CD4-positive, alpha-beta T cell treated with Interleukin-15 for 4 hours (primary cell): ENCODE measurements around the gene MALAT1.
"Not testable (repeated sequence)": the region's sequence is repeated elsewhere in the genome, so short reads cannot be mapped to it uniquely, and the experiment has no call there.

Source experiments
- DNase-seq: peaks from one replicate; pipeline ENCODE4 v3.0.0-alpha.2; 2020; ENCODE audit warnings: low spot score

The MALAT1 gene

DNA sequence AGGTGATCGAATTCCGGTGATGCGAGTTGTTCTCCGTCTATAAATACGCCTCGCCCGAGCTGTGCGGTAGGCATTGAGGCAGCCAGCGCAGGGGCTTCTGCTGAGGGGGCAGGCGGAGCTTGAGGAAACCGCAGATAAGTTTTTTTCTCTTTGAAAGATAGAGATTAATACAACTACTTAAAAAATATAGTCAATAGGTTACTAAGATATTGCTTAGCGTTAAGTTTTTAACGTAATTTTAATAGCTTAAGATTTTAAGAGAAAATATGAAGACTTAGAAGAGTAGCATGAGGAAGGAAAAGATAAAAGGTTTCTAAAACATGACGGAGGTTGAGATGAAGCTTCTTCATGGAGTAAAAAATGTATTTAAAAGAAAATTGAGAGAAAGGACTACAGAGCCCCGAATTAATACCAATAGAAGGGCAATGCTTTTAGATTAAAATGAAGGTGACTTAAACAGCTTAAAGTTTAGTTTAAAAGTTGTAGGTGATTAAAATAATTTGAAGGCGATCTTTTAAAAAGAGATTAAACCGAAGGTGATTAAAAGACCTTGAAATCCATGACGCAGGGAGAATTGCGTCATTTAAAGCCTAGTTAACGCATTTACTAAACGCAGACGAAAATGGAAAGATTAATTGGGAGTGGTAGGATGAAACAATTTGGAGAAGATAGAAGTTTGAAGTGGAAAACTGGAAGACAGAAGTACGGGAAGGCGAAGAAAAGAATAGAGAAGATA lies at the start of gene MALAT1:
MALAT1 (plus strand) TSS at position 69 of the 736 bp plus-strand sequence.
- peak; percentile 97 for DNase-seq

DNA sequence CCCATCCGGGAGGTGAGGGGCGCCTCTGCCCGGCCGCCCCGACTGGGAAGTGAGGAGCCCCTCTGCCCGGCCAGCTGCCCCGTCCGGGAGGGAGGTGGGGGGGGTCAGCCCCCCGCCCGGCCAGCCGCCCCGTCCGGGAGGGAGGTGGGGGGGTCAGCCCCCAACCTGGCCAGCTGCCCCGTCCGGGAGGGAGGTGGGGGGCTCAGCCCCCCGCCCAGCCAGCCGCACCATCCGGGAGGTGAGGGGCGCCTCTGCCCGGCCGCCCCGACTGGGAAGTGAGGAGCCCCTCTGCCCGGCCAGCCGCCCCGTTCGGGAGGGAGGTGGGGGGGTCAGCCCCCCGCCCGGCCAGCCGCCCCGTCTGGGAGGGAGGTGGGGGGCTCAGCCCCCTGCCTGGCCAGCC lies 47.5 kb upstream of the MALAT1 start:
- DNase-seq, result not testable (repeated sequence)

DNA sequence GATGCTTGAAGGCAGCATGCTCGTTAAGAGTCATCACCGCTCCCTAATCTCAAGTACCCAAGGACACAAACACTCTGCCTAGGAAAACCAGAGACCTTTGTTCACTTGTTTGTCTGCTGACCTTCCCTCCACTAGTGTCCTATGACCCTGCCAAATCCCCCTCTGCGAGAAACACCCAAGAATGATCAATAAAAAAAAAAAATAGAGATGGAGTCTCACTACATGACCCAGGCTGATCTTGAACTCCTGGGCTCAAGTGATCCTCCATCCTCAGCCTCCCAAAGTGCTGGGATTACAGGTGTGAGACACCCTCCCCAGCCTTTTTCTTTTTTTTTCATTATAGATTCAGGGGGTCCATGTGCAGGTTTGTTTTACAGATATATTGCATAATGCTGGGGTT lies 46.6 kb upstream of the MALAT1 start:
- DNase-seq, result not testable (repeated sequence)

DNA sequence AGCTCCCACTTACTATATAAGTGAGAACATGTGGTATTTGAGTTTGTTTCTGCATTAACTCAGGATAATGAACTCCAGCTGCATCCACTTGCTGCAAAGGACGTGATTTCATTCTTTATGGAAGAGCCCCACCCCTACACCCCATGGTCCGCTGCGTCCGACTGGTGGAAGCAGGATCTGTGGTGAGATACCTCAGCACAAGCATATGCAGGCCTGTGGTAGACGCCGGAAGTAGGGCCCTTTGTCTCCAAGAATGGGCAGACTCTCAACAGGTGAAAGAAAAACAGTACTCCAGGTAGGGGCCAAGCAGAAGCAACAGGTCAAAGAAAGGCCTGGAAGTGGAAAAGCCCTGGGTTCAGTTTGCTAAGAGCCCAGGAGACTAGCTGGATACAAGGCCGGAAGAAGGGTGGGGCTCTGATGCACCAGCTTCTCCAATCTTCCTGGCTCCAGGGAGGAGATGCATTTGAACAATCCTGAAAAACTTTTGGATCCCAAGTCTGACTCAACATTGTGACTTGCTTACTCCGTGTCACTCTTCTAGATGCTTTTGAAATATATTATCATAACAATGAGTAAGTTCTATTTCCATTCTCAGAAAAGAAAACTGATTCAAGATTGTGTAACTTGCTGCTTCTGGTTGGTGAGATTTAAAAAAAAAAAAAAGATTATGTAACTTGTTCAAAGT lies 45.9 kb upstream of the MALAT1 start:
- DNase-seq, result no peak

DNA sequence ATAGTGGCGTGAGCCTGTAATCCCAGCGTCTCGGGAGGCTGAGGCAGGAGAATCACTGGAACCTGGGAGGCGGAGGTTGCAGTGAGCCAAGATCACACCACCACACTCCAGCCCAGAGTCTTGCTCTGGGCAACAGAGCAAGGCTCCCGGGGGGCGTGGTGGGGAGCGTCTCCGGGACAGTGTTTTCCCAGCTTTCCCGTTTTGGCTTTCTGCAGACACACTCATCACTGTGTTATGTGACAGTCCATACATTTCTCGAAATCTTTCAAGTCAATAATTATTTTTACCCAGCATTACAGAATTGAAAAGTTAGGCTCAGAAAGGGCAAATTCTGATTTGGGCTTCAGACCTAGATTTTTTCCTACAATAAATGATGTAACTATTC lies 44.5 kb upstream of the MALAT1 start:
- DNase-seq, result no peak

DNA sequence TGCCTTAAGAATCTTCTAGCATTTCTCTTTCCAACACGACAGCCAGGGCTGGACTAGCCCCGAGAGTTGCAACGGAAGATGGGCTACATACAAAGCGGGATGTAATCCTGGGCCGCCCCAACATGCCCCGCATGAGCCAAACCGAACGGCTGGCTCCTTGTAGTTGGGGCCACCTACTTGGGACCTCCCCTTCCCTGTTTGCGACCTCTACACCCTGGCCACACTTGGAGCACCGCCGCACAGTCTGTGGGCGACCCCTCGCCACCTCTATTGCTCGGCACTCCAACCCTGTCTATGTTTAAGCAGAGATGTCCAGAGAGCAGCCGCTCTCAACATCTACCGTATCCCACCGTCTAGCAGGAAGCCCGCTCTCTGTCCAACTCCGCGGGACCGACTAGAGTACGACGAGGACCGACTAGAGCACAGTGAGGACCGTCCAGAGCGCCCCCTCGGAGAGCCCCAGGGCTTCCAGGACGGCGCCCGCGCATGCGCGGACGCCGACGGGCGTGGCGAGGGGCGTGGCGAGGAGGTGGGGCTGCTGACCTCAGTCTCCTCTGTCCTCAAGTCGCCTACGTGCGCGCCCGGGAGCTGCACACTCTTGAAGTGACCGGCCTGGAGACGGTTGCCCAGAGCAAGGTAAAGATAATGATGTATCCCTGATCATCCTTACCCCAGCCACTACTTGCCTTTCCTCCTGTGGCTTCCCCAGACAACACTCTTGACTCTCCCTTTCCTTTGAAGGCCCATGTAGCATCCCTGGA lies 44.0 kb upstream of the MALAT1 start:
- peak; percentile 77 for DNase-seq

DNA sequence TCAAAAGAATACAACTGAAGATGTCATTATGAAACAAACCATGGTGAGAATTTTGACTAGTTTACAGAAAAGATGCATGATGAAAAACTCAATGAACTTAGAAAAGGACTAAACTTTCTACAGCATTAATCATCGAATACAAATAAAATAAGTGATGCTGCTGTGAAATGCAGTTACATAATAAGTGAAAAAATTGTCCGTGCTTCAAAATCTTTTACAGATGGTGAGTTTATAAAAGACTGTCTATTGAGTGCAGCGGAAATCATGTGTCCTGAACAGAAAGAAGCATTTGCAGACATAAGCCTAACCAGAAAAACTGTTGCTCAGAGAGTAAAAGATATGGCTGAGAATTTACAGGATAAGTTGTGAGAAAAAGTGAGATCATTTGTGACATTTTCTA lies 42.4 kb upstream of the MALAT1 start:
- no peak for DNase-seq

DNA sequence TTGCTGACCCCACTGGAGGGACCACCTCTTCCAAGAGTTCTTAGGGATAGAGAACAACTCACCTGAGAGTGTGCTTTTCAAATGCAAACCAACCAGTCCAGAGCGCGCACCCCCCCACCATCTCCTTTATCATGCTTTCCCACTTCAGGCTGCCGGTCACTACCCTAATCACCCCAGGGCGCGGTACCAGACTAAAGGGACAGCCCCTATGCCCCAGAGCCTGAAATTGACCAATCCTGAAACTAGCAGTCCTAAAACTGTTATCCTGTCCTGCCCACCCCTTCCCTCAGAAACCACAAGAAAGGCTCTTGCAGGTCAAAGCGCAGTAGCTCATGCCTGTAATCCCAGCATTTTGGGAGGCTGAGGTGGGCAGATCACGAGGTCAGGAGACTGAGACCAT lies 39.3 kb upstream of the MALAT1 start:
- DNase-seq, result no peak

DNA sequence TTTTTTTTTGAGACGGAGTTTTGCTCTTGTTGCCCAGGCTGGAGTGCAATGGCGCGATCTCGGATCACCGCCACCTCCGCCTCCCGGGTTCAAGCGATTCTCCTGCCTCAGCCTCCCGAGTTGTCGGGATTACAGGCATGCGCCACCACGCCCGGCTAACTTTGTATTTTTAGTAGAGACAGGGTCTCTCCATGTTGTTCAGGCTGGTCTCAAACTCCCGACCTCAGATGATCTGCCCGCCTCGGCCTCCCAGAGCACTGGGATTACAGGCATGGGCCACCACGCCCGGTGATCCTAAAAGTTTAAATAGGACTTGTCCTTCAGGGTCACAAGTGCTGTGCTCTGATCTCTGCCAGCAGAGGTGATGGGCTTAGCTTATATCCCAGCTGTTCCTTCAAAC lies 33.4 kb upstream of the MALAT1 start:
- not testable (repeated sequence) for DNase-seq

DNA sequence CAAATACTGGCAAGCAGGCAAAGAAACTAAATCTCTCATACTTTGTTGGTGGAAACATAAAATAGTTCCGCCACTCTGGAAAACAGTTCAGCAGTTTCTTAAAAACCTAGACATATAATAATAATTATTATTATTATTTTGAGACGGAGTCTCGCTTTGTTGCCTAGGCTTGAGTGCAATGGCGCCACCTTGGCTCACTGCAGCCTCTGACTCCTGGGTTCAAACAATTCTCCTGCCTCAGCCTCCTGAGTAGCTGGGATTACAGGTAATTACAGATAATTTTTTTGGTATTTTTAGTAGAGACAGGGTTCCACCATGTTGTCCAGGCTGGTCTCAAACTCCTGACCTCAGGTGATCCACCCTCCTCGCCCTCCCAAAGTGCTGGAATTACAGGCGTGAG lies 31.5 kb upstream of the MALAT1 start:
- not testable (repeated sequence) for DNase-seq

DNA sequence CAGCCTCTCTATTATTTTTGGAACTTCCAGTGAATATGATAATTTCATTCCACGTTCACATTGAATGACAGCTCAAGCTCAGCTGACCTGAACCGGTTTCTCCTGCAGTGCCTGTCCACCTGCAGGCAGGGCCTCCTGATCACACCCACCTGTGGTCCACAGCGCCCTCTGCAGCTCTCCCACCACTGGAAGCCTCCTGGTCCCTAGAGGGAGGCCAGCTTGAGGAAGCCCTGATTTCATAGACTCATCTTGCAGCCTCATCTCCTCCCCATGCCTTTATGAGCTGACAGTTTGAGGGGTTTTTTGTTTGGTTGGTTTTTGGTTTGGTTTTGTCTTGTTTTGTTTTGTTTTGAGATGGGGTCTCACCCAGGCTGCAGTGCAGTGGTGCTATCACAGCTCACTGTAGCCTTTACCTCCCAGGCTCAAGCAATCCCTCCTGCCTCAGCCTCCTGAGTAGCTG lies 29.9 kb upstream of the MALAT1 start:
- DNase-seq, result peak; percentile 68

DNA sequence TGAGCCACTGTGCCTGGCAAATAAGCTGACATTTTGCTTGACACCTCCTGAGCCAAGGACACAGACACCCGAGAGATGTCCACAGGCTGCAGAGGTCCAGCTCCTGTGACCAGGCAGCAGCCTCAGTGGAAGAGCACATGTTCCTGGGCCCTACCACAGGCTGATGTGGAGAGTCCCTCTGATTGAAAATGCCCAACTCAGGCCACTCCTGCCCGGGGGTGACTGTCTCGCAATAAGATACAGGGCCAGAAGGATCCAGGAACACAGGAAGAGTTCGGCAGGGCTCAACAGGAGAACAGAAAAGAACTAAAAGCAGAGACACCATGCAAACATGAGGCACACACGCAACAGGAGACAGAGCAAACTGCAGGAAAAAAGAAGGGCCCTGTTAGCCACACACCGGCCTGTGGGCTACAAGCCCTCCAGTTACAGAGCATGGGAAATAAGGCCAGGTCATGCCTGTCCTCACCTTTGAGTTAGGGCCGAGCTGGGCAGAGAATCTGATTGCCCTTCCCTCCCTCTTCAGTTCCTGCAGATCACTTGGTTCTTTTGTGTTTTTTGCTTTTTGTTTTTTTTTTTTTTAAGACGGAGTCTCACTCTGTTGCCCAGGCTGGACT lies 28.3 kb upstream of the MALAT1 start:
- no peak for DNase-seq

DNA sequence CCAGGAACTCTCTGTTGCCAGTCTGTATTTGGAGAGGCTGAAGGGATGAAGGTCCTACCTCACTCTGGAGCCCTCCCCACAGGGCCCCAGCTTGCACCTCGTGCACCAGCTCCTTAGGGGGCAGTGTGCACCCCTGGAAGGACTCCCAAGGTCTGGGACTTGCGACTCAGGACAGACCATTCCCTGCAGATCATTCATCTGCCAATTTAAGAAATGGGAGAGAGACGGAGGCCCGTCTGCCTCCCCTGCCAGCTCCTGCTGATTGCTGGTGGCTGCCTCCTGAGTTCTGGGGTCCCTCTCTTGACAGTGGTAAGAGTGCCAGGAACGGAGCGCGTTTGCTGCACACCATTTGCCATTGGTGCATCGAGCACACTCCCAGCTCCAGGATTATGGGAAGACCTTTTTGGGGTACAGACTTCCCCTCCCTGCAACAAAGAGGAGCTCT lies 27.4 kb upstream of the MALAT1 start:
- DNase-seq, result no peak

DNA sequence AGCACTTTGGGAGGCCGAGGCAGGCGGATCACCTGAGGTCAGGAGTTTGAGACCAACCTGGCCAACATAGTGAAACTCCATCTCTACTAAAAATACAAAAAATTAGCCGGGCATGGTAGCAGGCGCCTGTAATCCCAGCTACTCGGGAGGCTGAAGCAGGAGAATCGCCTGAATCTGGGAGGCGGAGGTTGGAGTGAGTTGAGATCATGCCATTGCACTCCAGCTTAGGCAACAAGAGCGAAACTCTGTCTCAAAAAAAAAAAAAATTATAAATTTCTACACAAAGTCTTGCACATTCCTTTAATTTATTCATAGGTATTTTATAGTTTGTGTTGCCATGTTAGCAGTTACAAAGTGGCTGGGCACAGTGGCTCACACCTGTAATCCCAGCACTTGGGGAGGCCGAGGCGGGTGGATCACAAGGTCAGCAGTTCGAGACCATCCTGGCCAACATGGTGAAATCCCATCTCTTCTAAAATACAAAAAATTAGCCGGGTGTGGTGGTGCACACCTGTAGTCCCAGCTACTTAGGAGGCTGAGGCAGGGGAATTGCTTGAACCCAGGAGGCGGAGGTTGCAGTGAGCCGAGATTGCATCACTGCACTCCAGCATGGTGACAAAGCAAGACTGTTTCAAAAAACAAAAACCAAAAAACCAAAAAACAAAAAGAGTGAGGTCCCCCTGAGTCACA lies 26.1 kb upstream of the MALAT1 start:
- DNase-seq, result not testable (repeated sequence)

DNA sequence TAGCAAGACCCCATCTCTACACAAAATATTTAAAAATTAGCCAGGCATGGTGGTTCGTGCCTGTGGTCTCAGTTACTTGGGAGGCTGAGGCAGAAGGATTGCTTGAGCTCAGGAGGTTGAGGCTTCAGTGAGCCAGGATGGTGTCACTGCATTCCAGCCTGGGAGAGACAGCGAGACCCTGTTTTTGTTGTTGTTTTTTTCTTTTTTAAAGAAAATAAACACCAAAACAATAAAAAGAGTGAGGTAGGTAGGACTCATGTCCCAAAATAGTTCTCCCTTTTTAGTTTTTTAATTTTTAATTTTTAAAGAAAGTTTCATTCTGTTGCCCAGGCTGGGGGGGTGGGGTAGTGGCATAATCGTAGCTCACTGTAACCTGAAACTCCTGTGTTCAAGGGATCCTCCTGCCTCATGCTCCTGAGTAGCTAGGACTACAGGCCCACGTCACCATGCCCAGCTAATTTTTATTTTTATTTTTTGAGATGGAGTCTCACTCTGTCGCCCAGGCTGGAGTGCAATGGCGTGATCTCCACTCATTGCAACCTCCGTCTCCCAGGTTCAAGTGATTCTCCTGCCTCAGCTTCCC lies 25.5 kb upstream of the MALAT1 start:
- no peak for DNase-seq

DNA sequence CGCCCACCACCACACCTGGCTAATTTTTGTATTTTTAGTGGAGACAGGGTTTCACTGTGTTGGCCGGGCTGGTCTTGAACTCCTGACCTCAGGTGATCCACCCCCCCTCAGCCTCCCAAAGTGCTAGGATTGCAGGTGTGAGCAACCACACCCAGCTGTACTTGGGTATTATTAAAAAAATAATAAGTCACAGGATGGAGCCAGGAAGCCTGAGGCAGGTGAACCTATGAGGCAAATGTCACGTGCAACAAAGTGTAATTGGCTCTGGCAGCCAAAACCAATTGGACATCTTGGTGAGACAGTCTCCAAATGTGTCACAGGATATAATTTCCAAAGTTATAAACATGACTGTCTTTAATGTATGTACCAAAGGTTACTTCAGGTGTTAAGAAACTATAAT lies 24.0 kb upstream of the MALAT1 start:
- no peak for DNase-seq

DNA sequence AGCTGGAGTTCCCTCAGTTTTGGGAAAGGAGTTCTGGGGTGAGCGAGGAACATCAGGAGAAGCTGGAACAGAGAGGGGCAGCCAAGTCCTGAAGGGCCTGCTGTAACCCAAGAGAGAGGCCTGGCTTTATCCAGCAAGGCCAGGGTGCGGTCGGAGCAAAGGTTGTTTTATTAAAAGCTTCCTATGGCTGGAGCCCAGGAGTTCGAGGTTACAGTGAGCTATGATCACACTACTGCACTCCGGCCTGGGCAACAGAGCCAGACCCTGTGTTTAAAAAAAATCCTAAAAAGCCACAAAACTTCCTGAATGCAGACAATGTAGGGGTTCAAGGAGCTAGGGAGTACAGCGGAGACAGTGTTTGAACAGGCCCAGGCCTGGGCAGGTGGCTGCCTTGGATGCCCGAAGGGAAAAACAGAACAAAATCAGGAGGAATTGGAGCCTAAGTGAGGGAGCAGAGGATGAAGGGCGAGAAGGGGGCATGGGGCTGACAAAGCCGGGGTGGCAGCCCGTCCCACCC lies 22.2 kb upstream of the MALAT1 start:
- DNase-seq, result no peak

DNA sequence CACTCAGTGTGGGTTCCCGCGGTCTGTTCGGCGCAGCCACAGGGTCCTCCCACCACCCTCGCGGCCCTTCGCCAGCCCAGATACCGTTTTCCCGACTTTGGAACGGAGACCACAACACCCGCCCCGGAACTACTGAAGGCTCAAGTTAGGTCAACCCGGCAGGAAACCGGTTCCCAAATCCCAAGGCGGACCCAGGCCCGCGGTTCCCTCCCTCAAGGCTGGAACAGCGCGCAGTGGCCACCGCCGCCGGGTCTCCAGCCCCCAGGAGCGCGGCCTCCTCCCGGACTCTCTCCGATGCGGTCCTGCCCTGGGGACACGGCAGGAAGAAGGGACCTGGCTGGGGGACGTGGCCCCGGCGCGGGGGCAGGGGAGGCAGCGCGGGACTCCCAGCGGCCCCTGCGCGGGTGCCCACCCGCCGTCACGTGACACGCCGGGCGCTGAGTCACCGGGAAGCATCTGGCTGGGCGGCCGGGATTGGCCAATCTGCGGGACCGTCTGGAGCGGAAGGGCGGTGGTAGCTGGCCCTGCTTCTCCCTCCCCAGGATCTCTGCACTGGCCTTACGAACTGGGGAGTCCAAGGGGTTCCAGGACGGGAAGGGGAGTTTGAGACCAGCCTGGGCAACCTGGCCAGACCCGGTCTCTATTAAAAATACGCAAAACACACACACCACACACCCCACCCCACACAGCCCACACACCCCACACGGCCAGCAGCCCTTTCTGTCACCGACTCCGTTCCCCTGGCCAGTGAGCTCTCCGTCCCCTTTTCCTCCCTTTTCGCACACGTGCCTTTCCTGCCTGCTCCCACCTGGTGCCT lies 21.5 kb upstream of the MALAT1 start:
- DNase-seq, result peak; percentile 92

DNA sequence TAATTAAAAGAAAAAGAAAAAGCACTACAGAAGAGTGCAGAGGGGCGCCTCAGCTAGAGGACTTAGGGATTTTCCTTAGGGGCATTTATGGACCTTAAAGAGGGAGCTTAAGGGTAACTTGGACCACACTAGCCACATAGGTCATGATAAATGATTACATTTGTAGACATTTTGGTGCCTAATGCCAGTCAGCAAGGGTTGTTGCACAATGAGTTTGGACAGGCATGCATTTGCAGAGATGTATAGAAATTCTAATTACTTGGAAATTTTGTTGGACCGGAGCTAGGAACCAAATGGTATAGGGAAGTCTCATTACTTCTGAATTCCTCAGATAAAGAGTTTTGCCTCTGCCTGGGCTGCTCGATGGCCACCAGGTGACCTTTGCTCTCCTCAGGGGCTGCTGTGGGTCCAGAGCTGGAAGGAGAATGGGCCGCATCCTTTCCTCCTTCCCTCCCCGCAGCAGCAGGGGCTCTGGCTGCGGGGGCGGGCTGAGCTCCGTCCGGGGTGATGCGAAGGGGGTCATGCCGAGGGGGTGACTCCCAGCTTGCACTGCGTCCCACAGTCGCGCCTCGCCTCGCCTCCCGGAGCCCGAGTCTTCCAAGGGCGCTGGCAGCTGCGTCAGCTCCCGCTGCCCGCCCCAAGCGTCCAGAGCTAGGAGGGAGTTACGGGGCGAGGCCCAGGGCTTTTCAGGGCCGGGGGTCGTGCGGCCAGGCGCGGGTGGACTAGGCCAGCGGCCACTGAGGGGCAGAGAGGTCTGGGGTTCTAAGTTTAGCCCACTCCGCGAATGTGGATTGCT lies 20.3 kb upstream of the MALAT1 start:
- no peak for DNase-seq
